AG04449 (cell line): ENCODE data around the gene EXOSC3.
"Not testable (repeated sequence)": the region's sequence is repeated elsewhere in the genome, so short reads cannot be mapped to it uniquely, and the experiment has no call there.

Experiments
- CTCF ChIA-PET: fragments of 350-600 bp; formaldehyde crosslinking; extraction: SDS; loops from one replicate; lab custom pipeline; 2021; ENCODE audit warnings: antibody characterized with exemption; lab: Yijun Ruan, JAX
- POLR2A ChIA-PET: fragments of 400-600, 350-600 bp; formaldehyde crosslinking; extraction: SDS; loops from one replicate; lab custom pipeline; 2020; ENCODE audit warnings: antibody characterized with exemption, inconsistent platforms; lab: Yijun Ruan, JAX
- DNase-seq: peaks from one replicate; pipeline ENCODE4 v3.0.0-alpha.2; 2010; ENCODE audit warnings: low read depth, low spot score
- H3K4me3 ChIP-seq: 2 replicates; pipeline ENCODE4 v1.5.1; 2011; ENCODE audit warnings: low read depth, mild to moderate bottlenecking, control low read depth, low read length
- CTCF ChIP-seq: IDR thresholded peaks from one replicate; pipeline ENCODE4 v1.5.1; 2011; ENCODE audit warnings: mild to moderate bottlenecking, moderate library complexity, low read length, control low read depth, inconsistent platforms; ENCODE audit not compliant: insufficient read depth; ENCODE audit errors: missing control alignments

Gene EXOSC3

GRCh38 chr9:37811906-37812476 is 27.1 kb upstream of the EXOSC3 start:
- no peak for TF ChIP-seq CTCF
- ChIA-PET POLR2A (no interaction called here), CTCF (interaction anchor here (1.2 to 1.3 kb wide), 3 partner anchors 8 to 45 kb away, joined by 3 to 6 read pairs (median 5); no protein-coding TSS in a partner anchor)
- DNase-seq: no peak
- H3K4me3 ChIP-seq: no peak overlapping the region

GRCh38 chr9:37809676-37810075 is 24.8 kb upstream of the EXOSC3 start:
- not testable (repeated sequence) for DNase-seq, H3K4me3 ChIP-seq
- ChIA-PET POLR2A (interaction anchor here (0.9 kb wide), 1 partner anchor 8 kb away, joined by 4 read pairs; no protein-coding TSS in a partner anchor), CTCF (interaction anchor here (0.7 kb wide), 1 partner anchor 1783 kb away, joined by 3 read pairs; no protein-coding TSS in a partner anchor)

- ChIA-PET CTCF (no interaction called here), POLR2A (no interaction called here)
- no peak overlapping the region for H3K4me3 ChIP-seq
- TF ChIP-seq CTCF: no peak
- no peak for DNase-seq
Observed at GRCh38 chr9:37806271-37806670, 21.4 kb upstream of the EXOSC3 start.

- no peak for DNase-seq
- POLR2A ChIA-PET: interaction anchor here (0.8 to 1.2 kb wide), 3 partner anchors 8 to 210 kb away, joined by 4 to 5 read pairs (median 4); partner anchors contain the start of gene TOMM5
- TF ChIP-seq CTCF: no peak
- H3K4me3 ChIP-seq: peak overlapping the region; percentile 99
- CTCF ChIA-PET: interaction anchor here (0.7 kb wide), 1 partner anchor 57 kb away, joined by 3 read pairs; no protein-coding TSS in a partner anchor
Observed at GRCh38 chr9:37801959-37802711, 17.3 kb upstream of the EXOSC3 start.

GRCh38 chr9:37801287-37801850 is 16.5 kb upstream of the EXOSC3 start:
- TF ChIP-seq CTCF: no peak
- DNase-seq: no peak

GRCh38 chr9:37800631-37801286 is 15.9 kb upstream of the EXOSC3 start, which contains the start of gene DCAF10:
Gene DCAF10 (plus strand): TSS chr9:37800797. CDS start chr9:37800867, 70 bp downstream.
- TF ChIP-seq CTCF: peak; percentile 22
- peak within 1 kb of the TSS; percentile 99 for H3K4me3 ChIP-seq
- ChIA-PET POLR2A (interaction anchor here (1.0 to 1.2 kb wide), 4 partner anchors 9 to 209 kb away, joined by 3 to 11 read pairs (median 4); partner anchors contain the start of genes EXOSC3 and TOMM5), CTCF (interaction anchor here (1.3 to 1.8 kb wide), 2 partner anchors 17 to 52 kb away, joined by 4 to 5 read pairs; no protein-coding TSS in a partner anchor)
- DNase-seq: no peak

More at GRCh38 chr9:37801287-37801850, 16.5 kb upstream of the EXOSC3 start:
- peak overlapping the region; percentile 99 for H3K4me3 ChIP-seq
- ChIA-PET CTCF (interaction anchor here (1.3 to 1.8 kb wide), 2 partner anchors 18 to 53 kb away, joined by 4 to 5 read pairs; no protein-coding TSS in a partner anchor), POLR2A (interaction anchor here (0.8 to 1.2 kb wide), 3 partner anchors 8 to 209 kb away, joined by 4 to 5 read pairs (median 4); partner anchors contain the start of gene TOMM5)
